Cardiac fibroblast (primary cell): ENCODE results near the gene GOLGA1.

Experiments
- DNase-seq, 2 donors: peaks; one replicate each; pipeline versions ENCODE4 v3.0.0 to v3.0.0-alpha.2; 2010; ENCODE audit warnings: low read depth in 2 of 2
- H3K4me3 ChIP-seq, 2 donors: replicated peaks in 1 of 2; 1 replicate in 1 of 2; 2 replicates in 1 of 2; pipeline ENCODE4 v1.5.1; 2011; ENCODE audit warnings: low read depth in 2 of 2, low read length in 2 of 2, mild to moderate bottlenecking in 2 of 2, moderate library complexity in 1 of 2
- TF ChIP-seq, protein P1 (sequence below): IDR thresholded peaks from one replicate; pipeline ENCODE4 v1.5.1; 2011; ENCODE audit warnings: low read depth, mild to moderate bottlenecking, low read length, inconsistent platforms

Gene GOLGA1

DNA sequence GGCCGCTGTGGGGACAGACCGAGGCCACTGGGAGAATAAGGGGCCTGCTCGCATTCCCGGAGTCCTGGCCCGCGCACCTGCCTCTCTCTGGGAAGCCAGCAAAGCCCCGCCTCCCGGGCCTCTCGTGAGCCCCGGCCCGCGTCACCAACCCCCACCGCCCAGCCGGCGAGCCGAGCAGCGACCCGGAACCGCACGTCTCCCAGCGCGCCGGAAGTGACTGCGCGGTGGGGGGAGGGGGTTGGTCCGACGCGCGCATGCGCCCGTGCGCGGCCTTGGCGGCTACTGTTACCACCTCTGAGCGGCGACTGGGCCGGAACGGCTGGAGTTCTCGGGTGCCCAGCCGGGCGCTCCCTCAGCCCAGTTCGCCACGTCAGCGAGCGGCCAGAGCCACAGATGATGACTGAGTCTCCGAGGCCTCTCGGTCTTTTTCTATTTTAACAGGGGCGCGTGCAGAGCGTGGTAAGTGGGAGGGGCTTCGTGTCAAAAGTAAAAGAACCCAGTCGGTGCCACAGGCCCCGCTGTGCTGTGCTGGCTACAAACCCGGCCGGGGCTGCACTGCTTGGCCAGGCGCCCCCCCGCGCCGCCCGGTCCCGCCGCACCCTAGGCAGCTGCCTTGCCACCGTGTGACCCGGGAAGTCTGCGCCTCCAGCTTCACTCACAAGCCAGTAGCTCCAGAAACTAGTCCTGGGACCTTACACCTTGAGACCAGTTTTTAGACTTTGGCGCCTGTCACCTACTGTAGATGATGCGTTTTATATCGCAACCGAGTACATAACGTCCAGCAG lies at the start of gene GOLGA1:
Gene GOLGA1 (minus strand): TSS at position 190 of the 785 bp plus-strand sequence. CDS start 2,372 bp downstream, outside the sequence.
- H3K4me3 ChIP-seq = peak within 1 kb of the TSS; percentile 83 to 95
- peak; percentile 94 to 96 for DNase-seq
- TF ChIP-seq, protein P1, sequence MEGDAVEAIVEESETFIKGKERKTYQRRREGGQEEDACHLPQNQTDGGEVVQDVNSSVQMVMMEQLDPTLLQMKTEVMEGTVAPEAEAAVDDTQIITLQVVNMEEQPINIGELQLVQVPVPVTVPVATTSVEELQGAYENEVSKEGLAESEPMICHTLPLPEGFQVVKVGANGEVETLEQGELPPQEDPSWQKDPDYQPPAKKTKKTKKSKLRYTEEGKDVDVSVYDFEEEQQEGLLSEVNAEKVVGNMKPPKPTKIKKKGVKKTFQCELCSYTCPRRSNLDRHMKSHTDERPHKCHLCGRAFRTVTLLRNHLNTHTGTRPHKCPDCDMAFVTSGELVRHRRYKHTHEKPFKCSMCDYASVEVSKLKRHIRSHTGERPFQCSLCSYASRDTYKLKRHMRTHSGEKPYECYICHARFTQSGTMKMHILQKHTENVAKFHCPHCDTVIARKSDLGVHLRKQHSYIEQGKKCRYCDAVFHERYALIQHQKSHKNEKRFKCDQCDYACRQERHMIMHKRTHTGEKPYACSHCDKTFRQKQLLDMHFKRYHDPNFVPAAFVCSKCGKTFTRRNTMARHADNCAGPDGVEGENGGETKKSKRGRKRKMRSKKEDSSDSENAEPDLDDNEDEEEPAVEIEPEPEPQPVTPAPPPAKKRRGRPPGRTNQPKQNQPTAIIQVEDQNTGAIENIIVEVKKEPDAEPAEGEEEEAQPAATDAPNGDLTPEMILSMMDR = no peak

DNA sequence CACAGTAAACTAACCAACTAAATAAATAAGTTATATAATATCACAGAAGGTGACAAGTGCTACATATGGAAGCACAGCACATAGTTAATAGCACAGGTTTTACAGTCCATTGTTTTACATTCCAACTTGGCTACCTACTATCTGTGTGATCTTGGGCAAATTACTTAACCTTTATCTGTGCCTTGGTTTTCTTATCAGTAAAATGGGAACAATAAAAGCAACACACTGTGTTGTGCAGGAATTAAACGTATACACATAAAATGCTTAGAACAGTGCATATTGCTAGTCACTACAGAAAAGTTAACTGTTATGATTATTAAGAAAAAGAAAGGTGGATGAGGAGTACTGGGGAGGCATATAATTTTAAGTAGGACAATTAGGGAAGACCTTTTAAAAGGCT lies 42.8 kb upstream of the GOLGA1 start:
- DNase-seq = no peak
- no peak overlapping the region for H3K4me3 ChIP-seq
- TF ChIP-seq, protein P1 = no peak

- TF ChIP-seq, protein P1 = no peak
- no peak for DNase-seq
- H3K4me3 ChIP-seq = no peak overlapping the region
Observed at GRCh38 chr9:124980431-124980830, 39.5 kb upstream of the GOLGA1 start.

GRCh38 chr9:124975131-124975530 lies 34.2 kb upstream of the GOLGA1 start:
- peak; percentile 19 to 27 for DNase-seq
- no peak overlapping the region for H3K4me3 ChIP-seq
- TF ChIP-seq, protein P1 = no peak

GRCh38 chr9:124973807-124974206 lies 32.9 kb upstream of the GOLGA1 start:
- no peak overlapping the region for H3K4me3 ChIP-seq
- no peak for DNase-seq
- TF ChIP-seq, protein P1 = no peak

DNA sequence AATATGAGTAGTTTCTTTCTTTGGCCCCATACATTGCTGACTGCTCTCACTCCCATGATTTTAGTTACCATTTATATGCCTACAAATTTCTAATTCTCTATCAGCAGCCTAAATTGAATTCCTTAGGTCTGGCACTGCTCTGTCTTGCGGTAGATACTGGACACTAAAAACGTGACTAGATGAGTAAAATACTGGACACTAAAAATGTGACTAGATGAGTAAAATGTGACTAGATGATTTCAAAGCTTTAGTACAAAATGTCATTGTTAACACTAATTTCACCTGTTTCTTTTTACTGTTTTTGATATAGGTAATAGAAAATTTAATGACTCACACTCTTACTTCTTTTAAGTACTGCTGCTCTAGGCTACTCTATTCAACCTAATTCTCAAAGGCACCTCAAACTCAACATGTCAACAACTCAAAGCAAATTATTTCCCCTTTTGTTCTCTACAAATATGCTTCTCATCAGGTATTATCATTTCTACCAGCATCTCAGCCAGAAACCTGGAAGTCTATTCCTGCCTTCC lies 31.4 kb upstream of the GOLGA1 start:
- TF ChIP-seq, protein P1 = no peak
- no peak overlapping the region for H3K4me3 ChIP-seq
- DNase-seq = no peak
